OCI-LY3 (cell line): ENCODE measurements around the gene CNTRL.

Experiments used
- CTCF ChIP-seq: fragments of 200-600, 300-600 bp; sonication (generic); IDR thresholded peaks from 2 replicates; pipeline ENCODE4 v1.5.1; 2014; ENCODE audit warnings: antibody characterized with exemption, low read length, low read depth
- EZH2phosphoT487 ChIP-seq: fragments of 200-600 bp; shearing (Covaris generic); IDR thresholded peaks from 2 replicates; pipeline ENCODE4 v1.6.1; 2018; ENCODE audit warnings: antibody characterized with exemption, mixed run types, low read depth

GRCh38 chr9:121026260-121026691 is 48.5 kb upstream of the CNTRL start:
- TF ChIP-seq CTCF (no peak), EZH2phosphoT487 (no peak)
